Trophoblast cell (in vitro differentiated cells and primary cell): ENCODE results near the gene SNURF.

Source experiments
- DNase-seq, 2 donors: peaks; one replicate each; pipeline ENCODE4 v3.0.0-alpha.2; 2016
- H2AFZ ChIP-seq: 2 replicates; pipeline ENCODE4 v1.6.1; 2013; ENCODE audit warnings: low read length, moderate library complexity, mild to moderate bottlenecking; ENCODE audit not compliant: insufficient read depth, poor library complexity
- H2AK5ac ChIP-seq: 2 replicates; pipeline ENCODE4 v1.6.1; 2013; ENCODE audit warnings: mild to moderate bottlenecking, low read length
- H2BK120ac ChIP-seq: 2 replicates; pipeline ENCODE4 v1.6.1; 2013; ENCODE audit warnings: low read length, mild to moderate bottlenecking, moderate library complexity; ENCODE audit not compliant: insufficient read depth, poor library complexity
- H2BK12ac ChIP-seq: 2 replicates; pipeline ENCODE4 v1.6.1; 2013; ENCODE audit warnings: mild to moderate bottlenecking, low read length, moderate library complexity
- H2BK5ac ChIP-seq: 2 replicates; pipeline ENCODE4 v1.6.1; 2013; ENCODE audit warnings: low read length, low read depth, moderate library complexity, mild to moderate bottlenecking; ENCODE audit not compliant: poor library complexity
- H3K14ac ChIP-seq: 2 replicates; pipeline ENCODE4 v1.6.1; 2013; ENCODE audit warnings: mild to moderate bottlenecking, low read length
- H3K18ac ChIP-seq: 2 replicates; pipeline ENCODE4 v1.6.1; 2013; ENCODE audit warnings: mild to moderate bottlenecking, low read length
- H3K23ac ChIP-seq: 2 replicates; pipeline ENCODE4 v1.6.1; 2013; ENCODE audit warnings: low read length
- H3K27ac ChIP-seq: 2 replicates; pipeline ENCODE4 v1.5.1; 2013; ENCODE audit warnings: low read depth, mild to moderate bottlenecking, inconsistent platforms, low read length, moderate library complexity
- H3K27me3 ChIP-seq: 2 replicates; pipeline ENCODE4 v1.6.1; 2013; ENCODE audit warnings: inconsistent platforms, mild to moderate bottlenecking, low read length, moderate library complexity; ENCODE audit not compliant: insufficient read depth
- H3K36me3 ChIP-seq, 2 experiments: 1 replicate in 1 of 2; 2 replicates in 1 of 2; pipeline ENCODE4 v1.6.1; 2013; ENCODE audit warnings: low read length in 2 of 2, mild to moderate bottlenecking in 2 of 2, moderate library complexity in 1 of 2; ENCODE audit not compliant: insufficient read depth in 2 of 2, control insufficient read depth in 1 of 2
- H3K4ac ChIP-seq: 2 replicates; pipeline ENCODE4 v1.6.1; 2013; ENCODE audit warnings: low read depth, mild to moderate bottlenecking, low read length, moderate library complexity
- H3K4me1 ChIP-seq, 2 experiments: 1 replicate in 1 of 2; 2 replicates in 1 of 2; pipeline ENCODE4 v1.6.1; 2013; ENCODE audit warnings: low read length in 2 of 2, mild to moderate bottlenecking in 2 of 2, moderate library complexity in 1 of 2; ENCODE audit not compliant: insufficient read depth in 2 of 2, control insufficient read depth in 1 of 2
- H3K4me2 ChIP-seq: 2 replicates; pipeline ENCODE4 v1.6.1; 2013; ENCODE audit warnings: inconsistent platforms, mild to moderate bottlenecking, low read length, moderate library complexity
- H3K4me3 ChIP-seq: 2 replicates; pipeline ENCODE4 v1.5.1; 2013; ENCODE audit warnings: mild to moderate bottlenecking, low read depth, low read length, inconsistent platforms
- H3K79me1 ChIP-seq: one replicate; pipeline ENCODE4 v1.6.1; 2013; ENCODE audit warnings: low read length
- H3K79me2 ChIP-seq: 2 replicates; pipeline ENCODE4 v1.6.1; 2013; ENCODE audit warnings: low read length, mild to moderate bottlenecking; ENCODE audit not compliant: control insufficient read depth, insufficient read depth, poor library complexity
- H3K9ac ChIP-seq: 2 replicates; pipeline ENCODE4 v1.6.1; 2013; ENCODE audit warnings: mild to moderate bottlenecking, low read length
- H3K9me3 ChIP-seq: 2 replicates; pipeline ENCODE4 v1.6.1; 2013; ENCODE audit warnings: low read depth, mild to moderate bottlenecking, control low read depth, inconsistent platforms, low read length; ENCODE audit not compliant: insufficient read depth
- H4K12ac ChIP-seq: 2 replicates; pipeline ENCODE4 v1.6.1; 2013; ENCODE audit warnings: low read depth, mild to moderate bottlenecking, low read length, moderate library complexity
- H4K8ac ChIP-seq: 2 replicates; pipeline ENCODE4 v1.6.1; 2013; ENCODE audit warnings: low read depth, mild to moderate bottlenecking, low read length, moderate library complexity
- H4K91ac ChIP-seq: one replicate; pipeline ENCODE4 v1.6.1; 2013; ENCODE audit warnings: low read depth, mild to moderate bottlenecking, low read length, moderate library complexity
- WGBS: extraction: QIAGEN DNeasy Blood & Tissue Kit; methylation state at CpG from one replicate; pipeline ENCODE4 v1.1.7; 2013; ENCODE audit warnings: missing lambda C conversion rate; ENCODE audit not compliant: insufficient read length, insufficient coverage; ENCODE audit errors: extremely low coverage; 5-methylcytosine and 5-hydroxymethylcytosine counted together

The SNURF gene

GRCh38 chr15:24956111-24956838, 1.5 kb downstream of the SNURF start:
- Histone ChIP-seq H3K9me3 (peaks cover 15% of the 10 kb centered on the region), H3K27ac (peak overlapping the region; percentile 97), H3K4me1 (peaks cover 0 to 5% of the 10 kb centered on the region in 2 experiments), H3K4me2 (peak overlapping the region; percentile 35), H3K14ac (peak overlapping the region; percentile 72), H2BK12ac (peak overlapping the region; percentile 3), H3K4me3 (peak overlapping the region; percentile 93), H3K18ac (peak overlapping the region; percentile 42), H3K27me3 (no peaks in the 10 kb centered on the region), H4K12ac (peak overlapping the region; percentile 70), H2AFZ (peak overlapping the region; percentile 5), H4K91ac (peak overlapping the region; percentile 91), H4K8ac (peak overlapping the region; percentile 91), H3K79me1 (peaks cover 12% of the 10 kb centered on the region), H2AK5ac (peak overlapping the region; percentile 39), H2BK5ac (peak overlapping the region; percentile 34), H3K9ac (peak overlapping the region; percentile 94), H2BK120ac (peak overlapping the region; percentile 71), H3K4ac (peak overlapping the region; percentile 19), H3K36me3 (peaks cover 0 to 2% of the 10 kb centered on the region in 2 experiments), H3K79me2 (peaks cover 10% of the 10 kb centered on the region), H3K23ac (no peak overlapping the region)
- WGBS, result no CpG with 5 or more reads among the region's 28 CpGs
- peak in 1 of 2 donors; percentile 3 for DNase-seq

- WGBS, result no CpG with 5 or more reads among the region's 2 CpGs
- Histone ChIP-seq H3K4ac (peak overlapping the region; percentile 93), H4K91ac (no peak overlapping the region), H3K79me2 (peaks cover 10% of the 10 kb centered on the region), H2AFZ (no peak overlapping the region), H3K4me1 (peaks cover 0 to 5% of the 10 kb centered on the region in 2 experiments), H3K4me2 (peak overlapping the region; percentile 19), H3K27me3 (no peaks in the 10 kb centered on the region), H2BK12ac (no peak overlapping the region), H3K79me1 (peaks cover 12% of the 10 kb centered on the region), H3K23ac (no peak overlapping the region), H3K9me3 (peaks cover 15% of the 10 kb centered on the region), H3K14ac (no peak overlapping the region), H2AK5ac (no peak overlapping the region), H3K4me3 (no peak overlapping the region), H3K9ac (no peak overlapping the region), H4K12ac (no peak overlapping the region), H2BK120ac (no peak overlapping the region), H3K18ac (no peak overlapping the region), H4K8ac (no peak overlapping the region), H3K27ac (no peak overlapping the region), H3K36me3 (peaks cover 2% of the 10 kb centered on the region in 2 experiments), H2BK5ac (no peak overlapping the region)
- no peak for DNase-seq
Measured at GRCh38 chr15:24957691-24958090, 2.9 kb downstream of the SNURF start.

DNA sequence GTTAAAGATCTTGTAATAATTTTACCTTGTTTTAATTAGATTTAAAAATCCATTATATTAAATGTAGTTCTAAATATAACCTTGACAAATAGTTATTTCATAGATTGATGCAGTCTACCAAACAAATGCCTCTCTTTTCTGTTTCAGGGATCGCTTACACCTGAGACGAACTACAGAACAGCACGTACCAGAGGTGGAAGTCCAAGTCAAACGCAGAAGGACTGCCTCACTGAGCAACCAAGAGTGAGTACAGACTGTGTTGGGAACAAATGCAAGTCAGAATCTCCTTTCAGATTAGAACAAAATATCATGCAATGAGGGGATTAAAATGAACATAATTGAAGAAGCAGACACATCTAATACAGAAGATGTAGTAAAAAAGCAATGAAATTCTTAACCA, 7.2 kb downstream of the SNURF start:
- H2AFZ ChIP-seq, result no peak overlapping the region
- H4K91ac ChIP-seq, result no peak overlapping the region
- no peak overlapping the region for H3K14ac ChIP-seq
- no peak for DNase-seq
- H4K8ac ChIP-seq, result no peak overlapping the region
- no peak overlapping the region for H2BK120ac ChIP-seq
- no peak overlapping the region for H3K27ac ChIP-seq
- no peak overlapping the region for H2BK12ac ChIP-seq
- no peak overlapping the region for H3K4me3 ChIP-seq
- H3K23ac ChIP-seq, result no peak overlapping the region
- no peak overlapping the region for H4K12ac ChIP-seq
- no peaks in the 10 kb centered on the region for H3K79me1 ChIP-seq
- H2AK5ac ChIP-seq, result no peak overlapping the region
- no peaks in the 10 kb centered on the region for H3K27me3 ChIP-seq
- WGBS, result no CpG with 5 or more reads among the region's 4 CpGs
- H3K9ac ChIP-seq, result no peak overlapping the region
- H3K18ac ChIP-seq, result no peak overlapping the region
- H2BK5ac ChIP-seq, result no peak overlapping the region
- no peak overlapping the region for H3K4ac ChIP-seq
- H3K9me3 ChIP-seq, result no peaks in the 10 kb centered on the region
- peaks cover 6 to 18% of the 10 kb centered on the region in 2 experiments for H3K36me3 ChIP-seq
- no peaks in the 10 kb centered on the region for H3K79me2 ChIP-seq
- peaks cover 0 to 5% of the 10 kb centered on the region in 2 experiments for H3K4me1 ChIP-seq
- no peak overlapping the region for H3K4me2 ChIP-seq

GRCh38 chr15:24962880-24963279, 8.1 kb downstream of the SNURF start:
- Histone ChIP-seq H3K36me3 (peaks cover 7 to 23% of the 10 kb centered on the region in 2 experiments), H3K27ac (no peak overlapping the region), H4K91ac (no peak overlapping the region), H4K8ac (no peak overlapping the region), H2BK12ac (no peak overlapping the region), H3K4me1 (peaks cover 0 to 2% of the 10 kb centered on the region in 2 experiments), H3K79me2 (no peaks in the 10 kb centered on the region), H2BK120ac (no peak overlapping the region), H2BK5ac (no peak overlapping the region), H3K18ac (no peak overlapping the region), H3K9me3 (no peaks in the 10 kb centered on the region), H3K14ac (no peak overlapping the region), H3K4me2 (no peak overlapping the region), H3K27me3 (no peaks in the 10 kb centered on the region), H3K23ac (no peak overlapping the region), H3K4ac (no peak overlapping the region), H2AFZ (no peak overlapping the region), H3K4me3 (no peak overlapping the region), H3K9ac (no peak overlapping the region), H2AK5ac (no peak overlapping the region), H4K12ac (no peak overlapping the region), H3K79me1 (no peaks in the 10 kb centered on the region)
- no peak for DNase-seq
- no CpG with 5 or more reads among the region's 4 CpGs for WGBS
